Liver (tissue), 3 donors: ENCODE data around the gene ZNF146.

ENCODE experiments used
- EGR1 ChIP-seq, 2 donors: IDR thresholded peaks; 2 replicates each; pipeline ENCODE4 v1.6.1; 2016 to 2018; ENCODE audit warnings: antibody characterized with exemption in 2 of 2, low read depth in 2 of 2
- GABPA ChIP-seq, 2 donors: IDR thresholded peaks in 1 of 2; conservative IDR thresholded peaks in 1 of 2; 2 replicates each; pipeline ENCODE4 v1.6.1; 2016; ENCODE audit warnings: antibody characterized with exemption in 2 of 2, mild to moderate bottlenecking in 1 of 2, moderate library complexity in 1 of 2
- HNF4G ChIP-seq: IDR thresholded peaks from 2 replicates; pipeline ENCODE4 v1.6.1; 2016; ENCODE audit warnings: antibody characterized with exemption
- NR2F2 ChIP-seq: IDR thresholded peaks from 2 replicates; pipeline ENCODE4 v1.6.1; 2016; ENCODE audit warnings: antibody characterized with exemption
- SP1 ChIP-seq: IDR thresholded peaks from 2 replicates; pipeline ENCODE4 v1.6.1; 2018; ENCODE audit warnings: antibody characterized with exemption, mild to moderate bottlenecking
- TAF1 ChIP-seq: conservative IDR thresholded peaks from 2 replicates; pipeline ENCODE4 v1.6.1; 2016; ENCODE audit warnings: antibody characterized with exemption, mild to moderate bottlenecking
- YY1 ChIP-seq: IDR thresholded peaks from 2 replicates; pipeline ENCODE4 v1.6.1; 2016; ENCODE audit warnings: antibody characterized with exemption, mild to moderate bottlenecking
- TF ChIP-seq, protein P1 (sequence below): fragments of 150-350 bp; IDR thresholded peaks from 2 replicates; pipeline ENCODE4 v1.5.1; 2017; ENCODE audit warnings: improper control_type of control experiment, low read depth, low read length; ENCODE audit not compliant: missing input control
- TF ChIP-seq, protein P2 (sequence below): IDR thresholded peaks from 2 replicates; pipeline ENCODE4 v1.6.1; 2016; ENCODE audit warnings: antibody characterized with exemption
- TF ChIP-seq, protein P3 (sequence below): IDR thresholded peaks from 2 replicates; pipeline ENCODE4 v1.6.1; 2016; ENCODE audit warnings: antibody characterized with exemption
- TF ChIP-seq, protein P4 (sequence below): IDR thresholded peaks from 2 replicates; pipeline ENCODE4 v1.6.1; 2016; ENCODE audit warnings: antibody characterized with exemption, mild to moderate bottlenecking
- TF ChIP-seq, protein P5 (sequence below): IDR thresholded peaks from 2 replicates; pipeline ENCODE4 v1.6.1; 2016; ENCODE audit warnings: antibody characterized with exemption
- donor health status: healthy.
- donor health status: healthy.

DNA sequence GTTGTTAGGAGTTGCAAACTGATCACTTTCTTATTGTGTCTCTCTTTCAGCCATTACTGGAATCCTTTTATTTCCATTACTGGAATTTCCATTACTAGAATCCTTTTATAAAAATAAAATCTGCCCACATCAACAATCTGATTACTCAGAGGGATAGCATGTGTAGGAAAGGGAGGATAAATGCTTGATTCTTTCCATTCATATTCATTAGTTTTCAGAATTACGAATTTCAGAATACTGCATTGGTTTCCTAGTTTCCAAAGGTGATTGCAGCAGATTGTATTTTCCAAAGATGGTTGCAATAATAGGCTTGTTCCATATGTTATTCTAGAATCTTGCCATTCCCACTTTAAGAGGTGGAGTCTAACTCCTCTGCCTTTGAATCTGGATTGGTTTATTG, 37.1 kb downstream of the ZNF146 start:
- no peak for TF ChIP-seq EGR1 (IDR thresholded peaks at IDR 0.05; ENCODE audit: low read depth in 2 of 2)
- TF ChIP-seq, protein P1, sequence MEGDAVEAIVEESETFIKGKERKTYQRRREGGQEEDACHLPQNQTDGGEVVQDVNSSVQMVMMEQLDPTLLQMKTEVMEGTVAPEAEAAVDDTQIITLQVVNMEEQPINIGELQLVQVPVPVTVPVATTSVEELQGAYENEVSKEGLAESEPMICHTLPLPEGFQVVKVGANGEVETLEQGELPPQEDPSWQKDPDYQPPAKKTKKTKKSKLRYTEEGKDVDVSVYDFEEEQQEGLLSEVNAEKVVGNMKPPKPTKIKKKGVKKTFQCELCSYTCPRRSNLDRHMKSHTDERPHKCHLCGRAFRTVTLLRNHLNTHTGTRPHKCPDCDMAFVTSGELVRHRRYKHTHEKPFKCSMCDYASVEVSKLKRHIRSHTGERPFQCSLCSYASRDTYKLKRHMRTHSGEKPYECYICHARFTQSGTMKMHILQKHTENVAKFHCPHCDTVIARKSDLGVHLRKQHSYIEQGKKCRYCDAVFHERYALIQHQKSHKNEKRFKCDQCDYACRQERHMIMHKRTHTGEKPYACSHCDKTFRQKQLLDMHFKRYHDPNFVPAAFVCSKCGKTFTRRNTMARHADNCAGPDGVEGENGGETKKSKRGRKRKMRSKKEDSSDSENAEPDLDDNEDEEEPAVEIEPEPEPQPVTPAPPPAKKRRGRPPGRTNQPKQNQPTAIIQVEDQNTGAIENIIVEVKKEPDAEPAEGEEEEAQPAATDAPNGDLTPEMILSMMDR, result no peak
- TF ChIP-seq, protein P2, sequence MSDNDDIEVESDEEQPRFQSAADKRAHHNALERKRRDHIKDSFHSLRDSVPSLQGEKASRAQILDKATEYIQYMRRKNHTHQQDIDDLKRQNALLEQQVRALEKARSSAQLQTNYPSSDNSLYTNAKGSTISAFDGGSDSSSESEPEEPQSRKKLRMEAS, result no peak
- TF ChIP-seq, protein P3, sequence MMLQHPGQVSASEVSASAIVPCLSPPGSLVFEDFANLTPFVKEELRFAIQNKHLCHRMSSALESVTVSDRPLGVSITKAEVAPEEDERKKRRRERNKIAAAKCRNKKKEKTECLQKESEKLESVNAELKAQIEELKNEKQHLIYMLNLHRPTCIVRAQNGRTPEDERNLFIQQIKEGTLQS, result no peak
- no peak for TF ChIP-seq NR2F2
- no peak for TF ChIP-seq YY1
- no peak for TF ChIP-seq SP1
- no peak for TF ChIP-seq GABPA (IDR thresholded peaks at IDR 0.05 in 1 of 2, conservative IDR thresholded peaks at IDR 0.05 in 1 of 2)
- TF ChIP-seq, protein P4, sequence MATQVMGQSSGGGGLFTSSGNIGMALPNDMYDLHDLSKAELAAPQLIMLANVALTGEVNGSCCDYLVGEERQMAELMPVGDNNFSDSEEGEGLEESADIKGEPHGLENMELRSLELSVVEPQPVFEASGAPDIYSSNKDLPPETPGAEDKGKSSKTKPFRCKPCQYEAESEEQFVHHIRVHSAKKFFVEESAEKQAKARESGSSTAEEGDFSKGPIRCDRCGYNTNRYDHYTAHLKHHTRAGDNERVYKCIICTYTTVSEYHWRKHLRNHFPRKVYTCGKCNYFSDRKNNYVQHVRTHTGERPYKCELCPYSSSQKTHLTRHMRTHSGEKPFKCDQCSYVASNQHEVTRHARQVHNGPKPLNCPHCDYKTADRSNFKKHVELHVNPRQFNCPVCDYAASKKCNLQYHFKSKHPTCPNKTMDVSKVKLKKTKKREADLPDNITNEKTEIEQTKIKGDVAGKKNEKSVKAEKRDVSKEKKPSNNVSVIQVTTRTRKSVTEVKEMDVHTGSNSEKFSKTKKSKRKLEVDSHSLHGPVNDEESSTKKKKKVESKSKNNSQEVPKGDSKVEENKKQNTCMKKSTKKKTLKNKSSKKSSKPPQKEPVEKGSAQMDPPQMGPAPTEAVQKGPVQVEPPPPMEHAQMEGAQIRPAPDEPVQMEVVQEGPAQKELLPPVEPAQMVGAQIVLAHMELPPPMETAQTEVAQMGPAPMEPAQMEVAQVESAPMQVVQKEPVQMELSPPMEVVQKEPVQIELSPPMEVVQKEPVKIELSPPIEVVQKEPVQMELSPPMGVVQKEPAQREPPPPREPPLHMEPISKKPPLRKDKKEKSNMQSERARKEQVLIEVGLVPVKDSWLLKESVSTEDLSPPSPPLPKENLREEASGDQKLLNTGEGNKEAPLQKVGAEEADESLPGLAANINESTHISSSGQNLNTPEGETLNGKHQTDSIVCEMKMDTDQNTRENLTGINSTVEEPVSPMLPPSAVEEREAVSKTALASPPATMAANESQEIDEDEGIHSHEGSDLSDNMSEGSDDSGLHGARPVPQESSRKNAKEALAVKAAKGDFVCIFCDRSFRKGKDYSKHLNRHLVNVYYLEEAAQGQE, result no peak
- no peak for TF ChIP-seq HNF4G
- TF ChIP-seq TAF1, result no peak
- TF ChIP-seq, protein P5, sequence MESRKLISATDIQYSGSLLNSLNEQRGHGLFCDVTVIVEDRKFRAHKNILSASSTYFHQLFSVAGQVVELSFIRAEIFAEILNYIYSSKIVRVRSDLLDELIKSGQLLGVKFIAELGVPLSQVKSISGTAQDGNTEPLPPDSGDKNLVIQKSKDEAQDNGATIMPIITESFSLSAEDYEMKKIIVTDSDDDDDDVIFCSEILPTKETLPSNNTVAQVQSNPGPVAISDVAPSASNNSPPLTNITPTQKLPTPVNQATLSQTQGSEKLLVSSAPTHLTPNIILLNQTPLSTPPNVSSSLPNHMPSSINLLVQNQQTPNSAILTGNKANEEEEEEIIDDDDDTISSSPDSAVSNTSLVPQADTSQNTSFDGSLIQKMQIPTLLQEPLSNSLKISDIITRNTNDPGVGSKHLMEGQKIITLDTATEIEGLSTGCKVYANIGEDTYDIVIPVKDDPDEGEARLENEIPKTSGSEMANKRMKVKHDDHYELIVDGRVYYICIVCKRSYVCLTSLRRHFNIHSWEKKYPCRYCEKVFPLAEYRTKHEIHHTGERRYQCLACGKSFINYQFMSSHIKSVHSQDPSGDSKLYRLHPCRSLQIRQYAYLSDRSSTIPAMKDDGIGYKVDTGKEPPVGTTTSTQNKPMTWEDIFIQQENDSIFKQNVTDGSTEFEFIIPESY, result no peak
